Testis (tissue), 5 donors: ENCODE results near the gene INPP5A. TPM values are rescaled to one million over a fixed set of nuclear protein-coding genes. Genes with fewer than 3 reads are reported as not detected.
"Not testable (repeated sequence)": the region's sequence is repeated elsewhere in the genome, so short reads cannot be mapped to it uniquely, and the experiment has no call there.

Experiments
- DNase-seq: peaks from one replicate; pipeline ENCODE4 v3.0.0-alpha.2; 2019
- H3K27ac ChIP-seq, 2 donors: fragments of 200-600 bp; sonication (generic); one replicate each; pipeline ENCODE4 v1.5.1; 2019
- H3K27me3 ChIP-seq: fragments of 200-600 bp; sonication (generic); one replicate; pipeline ENCODE4 v1.5.1; 2019
- H3K36me3 ChIP-seq: fragments of 200-600 bp; sonication (generic); one replicate; pipeline ENCODE4 v1.5.1; 2017; ENCODE audit warnings: low read depth; ENCODE audit errors: missing control alignments
- H3K4me1 ChIP-seq: fragments of 200-600 bp; sonication (generic); one replicate; pipeline ENCODE4 v1.5.1; 2019
- H3K4me3 ChIP-seq, 2 donors: fragments of 200-600 bp; sonication (generic); one replicate each; pipeline ENCODE4 v1.5.1; 2017 to 2019
- H3K9me3 ChIP-seq: fragments of 200-600 bp; sonication (generic); one replicate; pipeline ENCODE4 v1.5.1; 2017
- POLR2A ChIP-seq: fragments of 450-650 bp; IDR thresholded peaks from one replicate; pipeline ENCODE4 v1.6.1; 2017; ENCODE audit warnings: antibody characterized with exemption, mild to moderate bottlenecking, moderate library complexity
- WGBS, 2 donors: methylation state at CpG; one replicate each; pipeline ENCODE4 v1.1.5; 2018; 5-methylcytosine and 5-hydroxymethylcytosine counted together
- intact Hi-C: fragments of 100-400 bp; cut with DNase I; formaldehyde crosslinking; loops from one replicate; pipeline ENCODE4 v1.15.1; 2023; ENCODE audit warnings: low total_unique reads
- long read RNA-seq, 2 donors: transcript quantifications; one replicate each; lab custom pipeline, GENCODE V29; 2026
- polyA plus RNA-seq: library from polyadenylated mRNA; stranded (reverse); fragments of 350-450 nt; fragmentation: Illumina TruSeq; extraction: RNeasy Lipid Tissue Mini Kit (QIAGEN cat#74804); gene quantifications from one replicate; pipeline ENCODE4 v1.2.3, GENCODE V29; 2014; ENCODE audit warnings: low read depth, low replicate concordance; ENCODE audit not compliant: insufficient read depth
- total RNA-seq, 2 donors: library from RNA; depleted of rRNA; stranded (reverse); fragments of >200 nt; gene quantifications; one replicate each; pipeline ENCODE4 v1.2.3, GENCODE V29; 2016
- TF ChIP-seq, protein P1 (sequence below), 3 experiments: fragments of 450-650 bp in 2 of 3; fragments of 200-600 bp in 1 of 3; sonication (generic) in 1 of 3; IDR thresholded peaks; one replicate each; pipeline ENCODE4 v1.5.1; 2016 to 2019; ENCODE audit warnings: antibody characterized with exemption in 3 of 3, mild to moderate bottlenecking in 2 of 3, moderate library complexity in 1 of 3

Gene INPP5A, protein sequence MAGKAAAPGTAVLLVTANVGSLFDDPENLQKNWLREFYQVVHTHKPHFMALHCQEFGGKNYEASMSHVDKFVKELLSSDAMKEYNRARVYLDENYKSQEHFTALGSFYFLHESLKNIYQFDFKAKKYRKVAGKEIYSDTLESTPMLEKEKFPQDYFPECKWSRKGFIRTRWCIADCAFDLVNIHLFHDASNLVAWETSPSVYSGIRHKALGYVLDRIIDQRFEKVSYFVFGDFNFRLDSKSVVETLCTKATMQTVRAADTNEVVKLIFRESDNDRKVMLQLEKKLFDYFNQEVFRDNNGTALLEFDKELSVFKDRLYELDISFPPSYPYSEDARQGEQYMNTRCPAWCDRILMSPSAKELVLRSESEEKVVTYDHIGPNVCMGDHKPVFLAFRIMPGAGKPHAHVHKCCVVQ
- total RNA-seq = 100 to 1,000 TPM in 1 of 2 donors, 10 to 100 TPM in 1; 73.0 to 103 TPM
- 54.1 TPM for polyA plus RNA-seq
- long read RNA-seq, donor 1, transcript INPP5A-203 (16 exons, 2,967 nt) = major isoform, 5 of 11 reads
- long read RNA-seq, donor 1, partial matches to known transcripts = 6 of 11 reads
- long read RNA-seq, donor 1, other reads (novel, unspliced or antisense) = 0 of 11 reads
- long read RNA-seq, donor 2, transcript INPP5A-203 (16 exons, 2,967 nt) = major isoform, 10 of 10 reads
- long read RNA-seq, donor 2, partial matches to known transcripts = 0 of 10 reads
- long read RNA-seq, donor 2, other reads (novel, unspliced or antisense) = 0 of 10 reads

DNA sequence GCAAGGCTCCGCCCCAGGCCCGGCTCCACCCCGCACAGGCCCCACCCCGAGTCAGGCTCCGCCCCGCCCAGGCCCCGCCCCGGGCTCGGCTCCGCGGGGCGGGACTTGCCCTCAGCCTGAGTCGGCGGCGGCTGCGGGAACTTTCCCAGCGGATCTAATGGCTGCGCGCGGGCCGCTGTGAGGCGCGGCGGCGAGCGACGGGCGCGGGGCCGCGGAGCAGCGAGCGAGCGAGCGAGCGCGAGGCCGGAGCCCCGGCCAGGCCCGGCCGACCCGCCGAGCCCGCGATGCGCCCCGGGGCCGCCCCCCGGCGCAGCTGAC is at the start of gene INPP5A:
Gene INPP5A, plus strand, starts transcription at position 104 of the 318 bp plus-strand sequence. CDS start 310 bp downstream, outside the sequence.
- intact Hi-C loops = loop anchor here (10.0 kb wide), 1 partner anchor 73 kb away; no protein-coding TSS in a partner anchor
- no peak for DNase-seq
- 0% methylated on average over 9 of the region's 50 CpGs; no CpG with 5 or more reads in 1 of the 2 donors for WGBS, 2 donors
- TF ChIP-seq, protein P1, sequence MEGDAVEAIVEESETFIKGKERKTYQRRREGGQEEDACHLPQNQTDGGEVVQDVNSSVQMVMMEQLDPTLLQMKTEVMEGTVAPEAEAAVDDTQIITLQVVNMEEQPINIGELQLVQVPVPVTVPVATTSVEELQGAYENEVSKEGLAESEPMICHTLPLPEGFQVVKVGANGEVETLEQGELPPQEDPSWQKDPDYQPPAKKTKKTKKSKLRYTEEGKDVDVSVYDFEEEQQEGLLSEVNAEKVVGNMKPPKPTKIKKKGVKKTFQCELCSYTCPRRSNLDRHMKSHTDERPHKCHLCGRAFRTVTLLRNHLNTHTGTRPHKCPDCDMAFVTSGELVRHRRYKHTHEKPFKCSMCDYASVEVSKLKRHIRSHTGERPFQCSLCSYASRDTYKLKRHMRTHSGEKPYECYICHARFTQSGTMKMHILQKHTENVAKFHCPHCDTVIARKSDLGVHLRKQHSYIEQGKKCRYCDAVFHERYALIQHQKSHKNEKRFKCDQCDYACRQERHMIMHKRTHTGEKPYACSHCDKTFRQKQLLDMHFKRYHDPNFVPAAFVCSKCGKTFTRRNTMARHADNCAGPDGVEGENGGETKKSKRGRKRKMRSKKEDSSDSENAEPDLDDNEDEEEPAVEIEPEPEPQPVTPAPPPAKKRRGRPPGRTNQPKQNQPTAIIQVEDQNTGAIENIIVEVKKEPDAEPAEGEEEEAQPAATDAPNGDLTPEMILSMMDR (IDR thresholded peaks at IDR 0.05) = no peak
- TF ChIP-seq POLR2A = peak; percentile 31
- Histone ChIP-seq H3K36me3 (no peaks in the 10 kb centered on the region), H3K4me1 (peaks cover 32% of the 10 kb centered on the region), H3K27me3 (no peaks in the 10 kb centered on the region), H3K9me3 (no peaks in the 10 kb centered on the region), H3K27ac (peak within 1 kb of the TSS; percentile 75 to 91), H3K4me3 (peak within 1 kb of the TSS; percentile 80 to 81)

DNA sequence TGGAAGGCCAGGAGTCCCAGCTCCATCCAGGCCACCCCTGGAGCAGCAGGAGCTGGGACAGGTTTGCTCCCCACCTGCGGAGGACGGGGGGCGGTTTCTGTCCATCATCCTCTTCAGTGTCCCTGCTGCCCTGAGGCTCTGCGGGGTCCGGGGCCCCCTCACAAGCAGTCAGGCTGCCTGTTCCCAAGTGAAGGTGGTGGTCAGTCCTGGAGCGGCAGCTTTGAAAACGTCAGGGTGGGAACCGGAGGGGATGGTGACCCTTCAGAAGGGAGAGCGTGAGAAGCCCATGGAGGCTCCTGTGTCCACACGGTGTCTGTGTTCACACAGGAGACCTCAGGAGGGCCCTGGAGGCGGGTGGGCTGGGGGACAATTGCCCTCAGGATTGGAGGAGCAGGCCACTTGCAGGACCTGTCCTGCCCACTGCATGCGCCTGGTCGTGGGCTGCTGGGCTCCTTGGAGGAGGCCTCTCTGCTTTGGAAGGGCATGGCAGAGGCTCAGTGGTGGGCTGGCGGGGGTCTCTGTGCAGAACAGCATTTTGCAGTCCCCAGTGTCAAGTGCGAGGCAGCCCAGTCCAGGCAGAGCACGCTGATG is 49.3 kb upstream of the INPP5A start:
- H3K27ac ChIP-seq = no peak overlapping the region
- TF ChIP-seq, protein P1 (IDR thresholded peaks at IDR 0.05) = no peak
- TF ChIP-seq POLR2A = no peak
- DNase-seq = no peak
- no peaks in the 10 kb centered on the region for H3K36me3 ChIP-seq
- peaks cover 15% of the 10 kb centered on the region for H3K4me1 ChIP-seq
- intact Hi-C loops = no loop called here
- H3K9me3 ChIP-seq = no peaks in the 10 kb centered on the region
- no peaks in the 10 kb centered on the region for H3K27me3 ChIP-seq
- 92 to 98% methylated on average over 7 to 16 of the region's 16 CpGs for WGBS, 2 donors
- no peak overlapping the region for H3K4me3 ChIP-seq

DNA sequence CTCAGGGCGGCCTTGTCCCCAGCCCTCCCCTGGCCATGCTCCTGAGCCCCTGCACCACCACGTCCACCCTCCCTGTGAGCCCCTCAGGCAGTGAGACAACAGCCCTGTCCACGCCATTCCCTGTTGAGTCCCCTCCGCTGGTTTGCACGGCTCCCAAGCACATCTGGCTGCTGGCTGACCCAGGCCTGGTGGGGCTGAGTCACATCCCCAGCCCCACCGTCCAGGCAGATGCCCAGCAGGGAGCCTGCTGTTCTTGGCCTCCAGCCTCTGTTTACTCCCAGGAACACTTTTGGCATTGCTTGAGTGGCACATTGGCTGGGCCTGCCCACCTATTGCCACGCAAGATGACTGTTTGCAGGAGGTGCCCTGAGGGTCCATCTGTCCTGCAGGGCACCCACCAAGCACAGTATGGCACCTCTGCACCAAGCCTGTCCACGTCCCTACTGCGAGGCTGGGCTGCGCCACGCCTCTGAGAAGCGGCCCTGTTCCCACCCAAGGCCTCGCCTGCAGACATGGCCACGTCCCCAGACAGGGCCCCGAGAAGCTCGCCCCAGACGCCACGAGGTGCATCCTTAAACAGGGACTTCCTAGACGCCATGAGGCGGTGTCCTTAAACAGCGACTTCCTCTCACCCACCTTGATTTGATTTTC is 48.4 kb upstream of the INPP5A start:
- Histone ChIP-seq H3K27ac (no peak overlapping the region), H3K4me1 (peaks cover 23% of the 10 kb centered on the region), H3K36me3 (no peaks in the 10 kb centered on the region), H3K27me3 (no peaks in the 10 kb centered on the region), H3K9me3 (no peaks in the 10 kb centered on the region), H3K4me3 (no peak overlapping the region)
- intact Hi-C loops = no loop called here
- DNase-seq = no peak
- TF ChIP-seq, protein P1 (IDR thresholded peaks at IDR 0.05) = no peak
- TF ChIP-seq POLR2A = no peak
- 93 to 95% methylated on average over 14 to 21 of the region's 21 CpGs for WGBS, 2 donors

DNA sequence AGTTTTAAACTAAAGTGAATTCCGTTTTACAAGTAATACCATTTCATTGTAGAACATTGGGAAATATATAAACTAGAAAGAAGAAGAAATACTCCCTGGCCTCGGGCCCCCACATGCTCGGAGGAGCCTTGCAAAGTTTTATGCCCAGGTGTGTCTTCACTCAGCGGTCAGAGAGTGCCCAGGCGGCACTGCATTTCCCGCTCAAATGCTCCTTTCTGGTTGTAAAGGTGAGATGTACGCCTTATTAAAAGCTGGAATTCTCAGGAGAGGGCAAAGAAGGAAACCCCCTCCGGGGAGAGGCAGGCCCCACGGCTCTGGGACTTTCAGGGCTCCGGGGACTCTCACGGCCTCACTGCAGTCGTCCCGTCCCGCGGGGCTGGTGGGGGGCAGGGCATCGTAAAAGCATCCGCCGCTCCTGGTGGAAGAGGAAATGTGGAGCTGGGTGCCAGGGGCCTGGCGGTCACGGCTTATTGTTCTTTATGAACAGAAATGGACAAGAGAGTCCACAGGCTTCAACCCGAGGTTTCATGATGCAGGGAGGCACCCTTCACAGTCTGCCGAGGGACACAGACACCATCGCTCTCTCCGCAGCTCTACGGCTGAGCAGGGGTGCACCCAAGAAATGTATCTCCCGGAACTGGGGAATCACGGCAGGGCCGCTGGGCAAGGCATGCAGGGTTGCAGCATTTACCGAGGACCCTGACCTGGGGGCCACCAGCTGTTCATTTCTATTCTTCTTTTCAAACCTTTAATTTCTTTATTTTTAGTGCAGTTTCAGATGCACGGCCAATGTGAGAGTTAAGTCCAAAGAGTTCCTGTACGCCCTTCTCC is 47.7 kb upstream of the INPP5A start:
- 69 to 76% methylated on average over 20 to 31 of the region's 31 CpGs for WGBS, 2 donors

DNA sequence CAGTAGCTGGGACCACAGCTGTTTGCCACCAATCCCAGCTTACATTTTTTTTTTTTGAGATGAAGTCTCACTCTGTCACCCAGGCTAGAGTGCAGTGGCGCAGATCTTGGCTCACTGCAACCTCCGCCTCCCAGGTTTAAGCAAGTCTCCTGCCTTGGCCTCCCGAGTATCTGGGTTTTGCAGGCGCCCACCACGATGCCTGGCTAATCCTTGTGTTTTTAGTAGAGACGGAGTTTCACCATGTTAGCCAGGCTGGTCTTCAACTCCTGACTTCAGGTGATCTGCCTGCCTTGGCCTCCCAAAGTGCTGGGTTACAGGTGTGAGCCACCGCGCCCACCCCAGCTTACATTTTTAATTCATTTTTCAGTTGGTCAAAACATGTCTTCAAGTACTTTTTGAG is 46.1 kb upstream of the INPP5A start:
- H3K27ac ChIP-seq, H3K27me3 ChIP-seq, H3K4me3 ChIP-seq, DNase-seq, intact Hi-C loops, H3K9me3 ChIP-seq, H3K36me3 ChIP-seq: not testable (repeated sequence)
- H3K4me1 ChIP-seq = peaks cover 33% of the 10 kb centered on the region
- 93 to 98% methylated on average over 8 of the region's 8 CpGs for WGBS, 2 donors

More for the DNA sequence above, 47.7 kb upstream of the INPP5A start:
- TF ChIP-seq POLR2A = no peak
- TF ChIP-seq, protein P1 (IDR thresholded peaks at IDR 0.05) = no peak
- DNase-seq = no peak
- H3K36me3 ChIP-seq = no peaks in the 10 kb centered on the region
- intact Hi-C loops = no loop called here
- H3K4me1 ChIP-seq = peaks cover 29% of the 10 kb centered on the region
- H3K9me3 ChIP-seq = no peaks in the 10 kb centered on the region
- no peak overlapping the region for H3K4me3 ChIP-seq
- H3K27ac ChIP-seq = no peak overlapping the region
- H3K27me3 ChIP-seq = no peaks in the 10 kb centered on the region
